ENCODE results near the gene EDN3.
"Not testable (repeated sequence)": the region's sequence is repeated elsewhere in the genome, so short reads cannot be mapped to it uniquely, and the experiment has no call there.

Gene EDN3

DNA sequence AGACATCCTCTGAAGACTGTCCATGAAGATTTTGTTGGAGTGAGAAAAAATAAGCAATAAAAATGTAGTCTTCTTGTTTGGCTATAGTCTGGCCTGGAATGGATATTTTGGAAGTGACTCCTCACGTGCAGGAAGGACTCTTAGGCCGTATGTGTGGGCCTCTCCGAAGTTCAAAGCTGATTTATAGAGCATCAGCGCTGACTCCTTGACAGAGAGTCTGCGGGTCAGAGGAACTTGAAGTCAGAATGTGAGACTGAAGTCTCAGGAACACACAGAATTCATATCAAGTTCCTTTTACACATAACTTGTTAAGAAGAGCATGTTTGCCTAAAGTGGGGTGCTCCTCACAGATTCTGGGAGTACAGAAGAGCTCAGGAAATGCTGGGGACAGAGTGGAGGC lies 36.1 kb downstream of the EDN3 start:
- no peak for DNase-seq

DNA sequence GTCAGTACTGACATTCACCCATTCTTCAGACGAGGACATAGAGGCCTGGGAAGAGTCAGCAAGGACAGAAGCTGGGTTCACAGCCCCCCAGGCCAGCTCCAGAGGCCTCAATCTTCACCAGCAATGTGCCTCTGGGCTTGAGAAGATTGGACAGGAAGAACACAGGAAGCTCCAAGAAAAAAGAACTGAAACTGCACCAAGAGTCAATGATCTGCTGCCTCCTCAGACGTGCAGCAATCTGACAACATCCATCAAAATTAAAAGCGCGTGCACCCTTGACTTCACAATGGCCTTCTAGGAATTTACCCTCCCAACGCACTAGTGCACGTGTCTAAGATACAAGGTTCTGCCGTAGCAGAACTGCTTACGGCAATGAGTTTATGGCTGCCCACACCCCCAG lies 38.0 kb downstream of the EDN3 start:
- DNase-seq: not testable (repeated sequence)

DNA sequence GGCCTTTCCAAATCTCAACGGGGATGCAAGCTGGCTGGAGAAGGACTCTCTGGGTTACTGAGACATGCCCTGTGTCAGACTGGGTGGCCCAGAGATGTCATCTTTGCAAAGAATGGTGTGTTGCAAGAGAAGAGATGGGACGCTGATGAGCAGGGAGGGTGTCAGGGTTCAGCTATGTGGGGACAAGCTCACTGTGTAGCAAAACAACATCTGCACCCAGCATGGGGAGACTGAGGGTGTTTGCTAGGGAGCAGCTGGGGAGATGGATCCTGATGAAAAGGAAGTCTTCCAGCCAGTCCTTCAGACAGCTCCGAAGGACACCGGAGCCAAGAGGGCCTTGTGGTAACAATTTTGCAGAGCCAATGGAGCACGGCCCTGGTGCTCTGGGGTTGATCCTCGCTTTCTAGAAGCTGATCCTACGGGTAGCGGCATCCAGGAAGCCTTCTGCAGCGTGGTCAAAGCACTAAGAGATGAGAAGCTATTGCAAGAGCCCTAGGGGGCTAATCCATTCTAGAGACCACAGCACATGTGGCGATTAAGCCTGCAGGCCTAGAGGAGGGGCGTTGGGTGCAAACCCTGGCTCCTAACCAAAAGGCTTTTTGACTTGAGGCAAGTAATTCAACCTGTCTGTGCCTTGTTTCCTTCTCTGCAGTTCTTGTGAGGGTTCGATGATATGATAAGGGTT lies 39.9 kb downstream of the EDN3 start:
- no peak for DNase-seq

DNA sequence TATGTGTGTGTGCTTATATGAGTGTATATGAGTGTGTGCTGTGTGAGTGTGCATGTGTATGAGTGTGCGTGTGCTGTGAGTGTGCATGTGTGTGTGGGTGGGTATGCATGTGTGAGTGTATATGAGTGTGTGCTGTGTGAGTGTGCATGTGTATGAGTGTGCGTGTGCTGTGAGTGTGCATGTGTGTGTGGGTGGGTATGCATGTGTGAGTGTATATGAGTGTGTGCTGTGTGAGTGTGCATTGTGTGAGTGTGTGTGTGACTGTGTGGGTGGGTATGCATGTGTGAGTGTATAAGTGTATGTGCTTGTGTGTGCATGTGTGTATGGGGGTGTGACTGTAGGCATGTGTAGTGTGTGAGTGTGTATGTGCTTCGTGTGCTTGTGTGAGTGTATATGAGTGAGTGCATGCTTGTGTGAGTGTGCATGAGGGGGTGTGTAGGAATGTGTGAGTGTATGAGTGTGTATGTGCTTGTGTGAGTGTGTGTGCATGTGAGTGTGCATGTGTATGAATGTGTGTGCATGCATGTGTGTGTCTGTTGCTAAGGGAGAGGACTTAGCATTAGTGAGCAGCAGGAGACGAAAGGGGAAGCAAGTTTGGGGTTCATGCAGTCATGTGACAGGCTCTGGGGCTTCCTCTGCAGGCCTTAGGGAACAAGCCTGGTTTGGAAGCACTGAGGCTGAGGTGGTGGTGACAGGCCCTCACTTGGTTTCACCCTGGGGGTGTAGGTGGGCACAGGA lies 41.0 kb downstream of the EDN3 start:
- DNase-seq: not testable (repeated sequence)

DNA sequence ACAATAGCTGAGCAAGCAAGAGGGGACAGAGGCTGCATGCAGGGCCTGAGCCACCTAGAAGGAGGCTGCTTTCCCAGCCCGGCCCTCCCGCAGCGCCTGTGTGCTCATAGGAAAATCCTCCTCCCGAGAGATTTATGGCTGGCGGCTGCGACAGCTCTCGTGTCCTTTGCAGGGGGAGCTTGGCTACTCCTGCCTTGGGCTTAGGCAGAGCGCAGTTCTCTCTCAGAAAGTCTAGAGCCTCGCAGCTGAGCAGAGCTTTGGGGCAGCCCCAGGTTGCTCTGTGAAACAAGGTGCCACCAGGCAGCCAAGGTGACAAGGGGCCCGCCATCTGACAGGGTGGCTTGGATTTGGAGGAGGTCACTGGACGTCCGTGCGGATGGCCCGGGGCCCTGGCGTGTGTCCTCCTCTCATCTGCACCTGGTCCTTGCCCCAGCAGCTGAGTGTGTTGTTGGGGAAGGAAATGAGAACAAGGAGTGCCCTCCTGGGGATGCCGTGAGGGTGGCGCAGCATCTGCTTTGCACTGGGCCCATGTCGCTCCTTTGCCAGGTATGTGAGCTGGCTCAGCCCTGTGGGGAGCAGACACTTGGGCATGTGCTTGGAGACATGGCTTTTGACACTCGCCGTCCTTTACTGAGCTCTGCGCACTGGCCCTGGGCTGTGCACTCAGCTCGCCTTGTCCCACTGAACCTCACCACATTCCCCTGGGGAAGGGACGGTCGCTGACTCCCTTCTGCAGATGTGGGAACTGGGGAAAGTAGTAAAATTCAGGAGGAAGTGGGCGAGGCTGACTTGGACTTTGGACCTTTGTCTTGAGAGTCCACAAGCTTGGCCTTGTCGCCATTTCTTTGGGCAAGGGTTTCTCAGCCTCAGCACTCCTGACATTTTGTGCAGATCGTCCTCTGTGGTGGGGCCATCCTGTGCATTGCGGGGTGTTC lies 41.9 kb downstream of the EDN3 start:
- no peak for DNase-seq

DNA sequence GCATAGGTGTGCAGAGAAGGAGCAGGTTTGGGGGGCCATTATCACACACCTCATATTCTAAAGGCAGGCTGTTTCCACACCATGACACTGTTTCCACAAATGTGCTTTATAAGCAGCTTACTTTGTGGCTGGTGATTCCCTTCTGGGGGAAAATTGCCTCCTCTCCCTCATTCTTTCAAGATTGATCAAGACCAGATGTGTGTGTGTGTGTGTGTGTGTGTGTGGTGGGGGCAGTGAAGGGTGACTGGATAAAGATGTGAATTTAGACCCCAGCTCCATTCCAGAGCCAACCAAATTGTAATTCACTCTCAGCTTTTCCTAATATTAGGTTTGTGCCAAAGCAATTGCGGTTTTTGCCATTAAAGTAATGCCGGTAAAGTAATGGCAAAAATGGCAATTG lies 45.6 kb downstream of the EDN3 start:
- no peak for DNase-seq

DNA sequence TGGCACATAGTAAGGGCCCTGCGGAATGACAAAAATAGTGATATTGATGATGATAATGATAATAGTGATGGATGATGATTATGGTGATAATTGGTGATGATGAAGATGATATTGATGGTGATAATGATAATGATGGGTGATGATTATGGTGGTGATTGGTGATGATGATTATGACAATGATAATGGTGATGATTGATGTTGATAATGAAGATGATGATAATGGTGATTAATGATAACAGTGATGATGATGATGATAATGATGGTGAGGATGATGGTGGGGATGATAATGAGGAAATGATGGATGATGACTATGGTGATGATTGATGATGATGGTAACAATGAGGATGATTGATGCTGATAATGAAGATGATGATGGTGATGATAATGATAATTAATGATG lies 48.9 kb downstream of the EDN3 start:
- no peak for DNase-seq

DNA sequence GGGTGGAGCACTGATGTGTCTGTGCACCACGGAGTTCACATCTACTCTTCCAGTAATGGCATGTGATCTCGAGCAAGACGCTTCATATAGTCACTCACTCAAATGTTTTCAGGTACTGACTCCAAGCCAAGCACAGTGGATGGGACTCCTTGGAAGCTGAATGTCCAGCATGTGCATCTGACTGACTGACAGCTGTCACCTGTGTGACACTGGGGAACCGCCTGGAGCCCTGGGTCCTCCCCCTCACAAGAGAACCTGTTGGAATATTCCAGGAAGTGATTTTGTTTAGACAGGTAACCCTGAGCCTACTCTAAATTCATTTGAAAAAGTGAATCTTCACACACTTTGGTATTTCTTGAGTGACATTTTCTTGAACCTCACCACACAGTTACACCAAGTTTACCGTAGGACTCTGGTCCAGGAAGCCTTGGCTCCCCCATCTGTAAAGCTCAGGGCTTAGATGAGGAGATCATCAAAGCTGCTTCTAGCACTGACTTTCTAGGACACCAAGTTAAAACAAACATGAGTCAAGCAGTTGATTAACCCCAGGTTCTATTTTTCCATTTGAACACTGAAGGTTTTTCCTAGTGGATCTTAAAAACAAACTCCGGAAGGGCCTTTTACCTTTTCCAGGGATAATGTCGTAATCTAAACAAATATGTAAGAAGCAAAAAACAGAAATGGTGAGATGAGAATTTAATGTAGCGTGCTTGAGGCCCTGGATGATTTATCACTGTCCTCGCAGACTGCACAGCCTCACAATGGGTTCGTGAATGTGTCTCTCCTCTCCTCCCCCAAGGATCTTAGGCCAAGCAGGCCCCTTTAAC lies 50.1 kb downstream of the EDN3 start:
- DNase-seq: no peak

DNA sequence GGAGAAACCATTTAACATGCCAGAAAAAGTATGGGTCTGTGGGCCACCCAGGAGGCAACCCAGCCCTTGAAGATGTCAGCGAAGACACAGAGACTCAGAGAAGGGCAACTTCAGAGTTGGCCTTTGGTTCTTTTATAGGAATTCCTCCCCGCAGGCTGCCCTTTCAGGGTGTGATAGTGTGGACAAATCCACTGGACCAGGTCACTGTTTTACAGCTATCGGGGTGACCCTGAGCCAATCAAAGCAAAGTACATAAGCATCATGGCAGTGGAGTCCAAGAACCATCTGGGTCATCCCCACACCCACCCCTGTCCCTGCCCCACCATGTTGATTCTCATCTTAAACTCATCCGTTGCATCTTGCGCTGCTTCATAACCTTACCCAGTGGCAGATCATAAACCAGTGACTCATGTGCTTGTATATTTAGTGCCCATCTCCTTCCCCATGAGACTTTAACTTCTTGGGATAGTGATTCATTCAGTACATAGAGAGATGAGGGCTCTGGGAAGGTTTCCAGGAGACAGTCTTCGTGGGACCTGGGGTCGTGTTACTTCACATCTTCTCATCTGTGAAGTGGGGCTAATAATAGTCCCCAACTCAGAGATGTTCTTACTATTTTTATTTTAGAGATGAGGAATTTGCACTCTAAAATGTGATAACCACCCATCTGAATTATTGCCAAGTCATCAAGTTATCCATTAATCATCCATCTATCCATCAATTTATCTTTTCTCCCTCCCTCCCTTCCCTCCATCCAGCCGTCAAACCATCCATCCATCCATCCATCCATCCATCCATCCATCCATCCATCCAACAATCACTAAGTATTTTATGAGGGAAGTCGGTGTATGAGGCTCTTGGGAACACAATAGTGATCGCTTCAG lies 51.0 kb downstream of the EDN3 start:
- no peak for DNase-seq

DNA sequence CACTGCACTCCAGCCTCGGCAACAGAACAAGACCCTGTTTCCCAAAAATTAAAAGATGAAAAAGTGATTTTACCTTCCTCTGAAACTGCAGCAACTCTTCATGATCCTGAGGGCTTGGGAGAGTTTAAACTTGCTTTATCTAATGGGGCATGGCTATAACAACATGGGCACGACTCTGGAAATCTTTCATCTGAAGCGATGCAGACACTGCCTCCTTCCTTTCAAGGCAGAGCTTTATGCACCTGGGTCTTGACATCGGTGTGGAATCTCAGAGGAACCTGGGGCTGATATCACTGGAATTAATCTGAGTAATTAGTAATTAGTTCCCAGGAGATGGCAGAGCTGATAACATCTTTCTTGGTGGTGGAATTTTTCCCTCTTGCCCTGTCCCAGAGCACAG lies 52.1 kb downstream of the EDN3 start:
- no peak for DNase-seq

DNA sequence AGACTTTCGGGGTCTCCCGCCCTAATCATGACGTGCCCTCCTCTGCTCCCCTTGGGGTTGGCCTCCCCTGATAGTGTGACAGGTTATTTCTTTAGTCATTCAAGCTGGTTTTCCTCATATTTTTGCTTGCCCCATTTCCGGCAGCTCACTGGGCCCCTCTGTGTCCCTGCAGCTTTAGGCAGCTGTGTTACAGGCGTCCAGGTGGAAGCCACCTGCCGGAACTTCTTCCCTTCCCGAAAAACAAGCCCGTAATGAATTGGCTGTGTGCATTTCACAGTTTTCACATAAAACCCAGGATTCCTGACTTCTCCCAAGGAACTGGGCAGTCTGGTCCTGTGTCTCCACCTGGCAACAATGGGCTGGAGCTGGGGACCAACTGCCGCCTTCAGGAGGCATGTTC lies 52.6 kb downstream of the EDN3 start:
- no peak for DNase-seq

DNA sequence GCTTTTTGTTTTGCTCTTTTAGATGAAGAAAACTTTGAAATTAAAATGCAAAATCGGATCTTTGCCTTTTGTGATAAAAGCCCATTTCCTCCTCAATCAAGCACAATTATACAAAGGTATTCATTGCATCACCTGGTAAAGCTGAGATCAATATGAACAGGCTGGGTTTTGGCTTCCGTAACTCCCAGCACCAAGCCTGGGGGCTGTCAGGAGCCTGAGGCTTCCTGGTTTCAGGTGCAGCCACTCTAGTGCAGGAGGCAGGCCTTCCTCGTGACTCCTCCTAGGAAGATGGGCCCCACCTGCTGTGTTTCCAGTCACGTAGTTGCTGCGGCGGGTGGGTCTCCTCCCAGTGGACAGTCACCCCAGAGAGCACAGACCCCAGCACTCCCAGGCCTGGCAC lies 54.0 kb downstream of the EDN3 start:
- no peak for DNase-seq

DNA sequence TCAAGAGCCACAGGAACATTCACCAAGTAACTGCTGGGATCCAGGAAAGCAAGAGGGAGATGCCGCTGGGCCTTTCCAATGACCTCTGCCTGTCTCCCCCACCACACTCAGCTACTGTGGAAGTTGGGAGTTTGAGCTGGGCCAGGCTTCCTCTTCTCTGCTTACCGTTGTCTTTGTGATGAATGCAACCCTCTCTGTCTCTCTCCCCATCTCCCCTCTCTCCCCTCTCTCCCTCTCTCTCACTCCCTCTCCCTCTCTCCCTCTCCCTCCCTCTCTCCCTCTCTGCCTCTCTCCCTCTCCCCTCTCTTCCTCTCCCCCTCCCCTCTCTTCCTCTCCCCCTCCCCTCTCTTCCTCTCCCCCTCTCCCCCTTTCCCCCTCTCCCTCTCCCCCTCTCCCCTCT lies 54.8 kb downstream of the EDN3 start:
- no peak for DNase-seq

DNA sequence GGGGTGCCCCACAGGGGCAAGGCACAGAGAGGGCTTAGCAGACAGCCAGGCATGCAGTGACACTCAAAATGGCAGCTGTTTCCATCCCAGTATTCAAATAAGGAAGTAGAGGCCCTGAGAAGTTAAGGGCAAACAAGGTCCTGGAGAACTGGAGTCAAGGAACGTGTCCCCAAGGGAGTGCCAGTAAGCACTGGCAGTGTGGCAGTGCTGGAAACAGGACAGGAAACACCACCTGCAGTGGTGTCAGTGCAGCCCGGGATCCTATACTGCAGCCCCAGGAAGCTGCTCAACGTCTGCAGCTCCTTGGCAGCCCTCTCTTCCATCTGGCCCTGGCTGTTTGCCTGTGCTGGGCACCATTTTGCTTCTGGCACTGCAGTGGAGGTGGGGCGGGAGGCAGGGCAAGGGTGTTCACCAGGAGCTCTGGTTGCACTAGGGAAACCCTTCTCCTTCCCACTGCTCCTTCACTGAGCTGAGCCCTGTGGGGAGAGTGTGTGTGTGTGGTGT lies 56.3 kb downstream of the EDN3 start:
- DNase-seq: no peak

DNA sequence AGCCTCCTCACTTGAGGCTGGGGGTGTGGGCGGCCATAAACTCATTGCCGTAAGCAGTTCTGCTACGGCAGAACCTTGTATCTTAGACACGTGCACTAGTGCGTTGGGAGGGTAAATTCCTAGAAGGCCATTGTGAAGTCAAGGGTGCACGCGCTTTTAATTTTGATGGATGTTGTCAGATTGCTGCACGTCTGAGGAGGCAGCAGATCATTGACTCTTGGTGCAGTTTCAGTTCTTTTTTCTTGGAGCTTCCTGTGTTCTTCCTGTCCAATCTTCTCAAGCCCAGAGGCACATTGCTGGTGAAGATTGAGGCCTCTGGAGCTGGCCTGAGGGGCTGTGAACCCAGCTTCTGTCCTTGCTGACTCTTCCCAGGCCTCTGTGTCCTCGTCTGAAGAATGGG lies 58.4 kb downstream of the EDN3 start:
- DNase-seq: not testable (repeated sequence)

DNA sequence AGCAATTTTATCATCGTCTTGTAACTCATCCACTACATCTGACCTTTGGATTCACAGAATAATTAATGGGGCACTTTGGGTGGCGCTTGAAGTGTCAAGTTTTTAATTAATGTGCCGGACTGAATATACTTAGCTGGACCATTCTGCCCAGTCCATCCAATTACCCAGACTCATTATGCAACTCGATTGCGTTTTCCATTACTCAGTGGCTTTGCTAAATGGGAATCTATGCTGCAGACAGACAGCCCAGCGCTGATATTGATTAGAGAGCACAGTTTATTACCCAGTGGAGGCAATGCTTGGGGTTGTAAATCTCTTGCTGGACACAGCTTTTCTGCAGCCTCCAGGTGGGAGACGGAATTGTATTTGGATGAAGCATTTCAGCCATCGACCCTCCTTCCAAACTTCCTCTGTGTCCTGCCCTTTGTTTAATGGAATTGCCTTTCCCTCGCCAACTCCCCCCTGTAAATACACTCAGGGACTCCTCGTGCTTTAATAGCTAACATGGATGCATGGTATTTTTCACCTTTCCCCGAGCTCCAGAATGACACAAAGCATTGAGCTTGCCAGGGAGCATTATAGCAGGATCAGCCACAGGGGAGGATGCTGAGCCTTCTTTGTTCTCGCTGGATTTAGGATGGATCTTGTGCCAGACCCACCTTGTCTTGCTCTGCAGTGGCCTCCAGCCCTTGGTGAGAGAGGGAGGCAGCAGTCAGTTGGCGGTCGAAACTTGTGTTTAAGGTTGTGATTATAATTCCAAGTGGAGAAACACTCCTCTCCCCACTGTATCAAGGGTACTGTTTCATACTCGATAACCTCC lies 59.7 kb downstream of the EDN3 start:
- no peak for DNase-seq

DNA sequence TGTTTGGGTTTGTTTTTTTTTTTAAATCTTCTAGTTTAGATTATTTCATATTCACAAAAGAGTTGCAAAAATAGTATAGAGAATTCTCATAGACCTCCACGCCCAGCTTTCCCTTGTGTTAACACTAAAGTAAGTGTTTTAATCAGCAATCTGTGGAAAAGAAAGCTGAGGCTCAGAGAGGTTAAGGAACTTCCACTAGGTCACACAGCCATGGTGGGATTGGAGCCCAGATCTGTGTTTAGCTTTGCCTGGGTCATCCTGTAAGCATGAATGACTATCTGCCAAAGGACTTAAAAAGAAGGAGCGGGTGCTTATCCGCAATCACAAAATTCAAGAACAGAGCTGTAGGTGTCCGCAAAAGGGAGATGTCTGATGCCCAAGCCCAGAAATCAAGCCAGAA lies 60.5 kb downstream of the EDN3 start:
- no peak for DNase-seq

DNA sequence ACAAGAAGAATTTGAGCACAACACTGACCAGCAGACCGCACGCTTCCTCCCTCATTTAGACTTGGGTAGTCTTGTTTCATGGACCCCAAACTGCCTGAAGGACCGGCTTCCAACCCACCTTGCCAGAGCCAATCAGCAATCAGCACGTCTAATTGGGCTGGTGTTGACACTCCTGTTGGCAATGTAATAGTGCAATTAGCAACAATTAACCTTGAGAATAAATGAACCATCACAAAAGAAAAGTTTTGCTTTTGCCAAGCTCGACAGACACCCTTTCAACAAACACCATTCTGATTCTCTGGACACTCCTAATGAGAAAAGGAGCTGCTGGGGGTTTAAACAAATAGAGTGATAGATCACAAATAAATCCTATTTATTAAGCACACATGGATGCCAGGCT lies 61.0 kb downstream of the EDN3 start:
- DNase-seq: no peak

DNA sequence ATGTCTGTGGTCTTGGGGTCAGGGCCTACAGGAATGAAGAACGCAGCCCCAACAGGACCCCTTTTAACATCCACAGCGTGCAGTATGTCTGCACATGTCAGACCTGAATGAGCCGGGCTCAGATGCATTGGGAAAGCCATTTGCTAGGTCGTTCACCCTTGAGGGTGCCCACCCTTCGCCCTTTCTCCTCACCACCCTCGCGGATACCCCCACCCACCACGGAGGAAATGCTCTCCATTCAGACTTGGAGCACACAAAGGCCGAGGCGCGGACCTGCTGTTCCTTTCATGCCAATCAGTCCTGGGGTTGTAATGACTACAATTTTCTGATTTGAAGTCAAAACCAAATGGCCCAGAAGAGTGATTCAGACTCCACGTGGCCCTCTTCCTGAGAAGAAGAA lies 62.7 kb downstream of the EDN3 start:
- DNase-seq: no peak

DNA sequence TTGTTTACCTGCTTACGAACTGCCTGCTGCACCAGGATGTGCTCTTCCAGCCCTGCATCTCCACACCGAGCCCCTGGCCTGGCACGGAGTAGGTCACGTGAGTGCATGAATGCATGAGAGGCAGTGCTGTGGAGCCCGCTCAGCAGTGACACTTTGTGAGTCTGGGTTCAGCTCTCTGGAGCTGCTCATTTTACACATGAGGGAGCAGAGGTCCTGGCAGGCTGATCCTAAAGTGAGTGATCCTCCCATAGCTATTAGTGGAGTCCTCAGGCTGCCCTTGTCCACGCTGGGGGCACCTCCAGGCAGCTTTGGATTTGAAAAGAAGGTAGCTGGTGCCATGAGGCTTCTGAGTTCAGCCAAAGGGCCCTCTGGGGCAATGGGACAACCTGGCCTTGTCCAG lies 64.2 kb downstream of the EDN3 start:
- no peak for DNase-seq

Measured in activated CD4-positive, alpha-beta T cell treated with anti-CD3 and anti-CD28 coated beads, Interleukin-2, amount 50 U/mL, for 48 hours (primary cell).